ENCODE results near the gene HECW1. TPM values are rescaled to one million over a fixed set of nuclear protein-coding genes. Genes with fewer than 3 reads are reported as not detected.
A peak's percentile ranks its signal among the peaks of the same experiment; 100 is the strongest.
"Not testable (repeated sequence)": the region's sequence is repeated elsewhere in the genome, so short reads cannot be mapped to it uniquely, and the experiment has no call there.

Gene HECW1
- not detected for total RNA-seq

DNA sequence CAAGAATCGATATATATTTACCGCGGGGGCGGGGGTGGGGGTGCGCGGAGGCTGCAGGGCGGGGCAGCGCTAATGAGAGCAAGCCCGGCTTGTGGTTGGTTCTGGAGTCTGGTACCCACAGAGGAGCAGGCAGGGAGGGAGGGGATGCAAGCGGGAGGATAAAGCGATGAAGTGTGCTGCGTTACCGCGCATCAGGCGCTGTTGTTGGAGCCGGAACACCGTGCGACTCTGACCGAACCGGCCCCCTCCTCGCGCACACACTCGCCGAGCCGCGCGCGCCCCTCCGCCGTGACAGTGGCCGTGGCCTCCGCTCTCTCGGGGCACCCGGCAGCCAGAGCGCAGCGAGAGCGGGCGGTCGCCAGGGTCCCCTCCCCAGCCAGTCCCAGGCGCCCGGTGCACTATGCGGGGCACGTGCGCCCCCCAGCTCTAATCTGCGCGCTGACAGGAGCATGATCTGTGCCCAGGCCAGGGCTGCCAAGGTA, at the start of gene HECW1:
TSS of gene HECW1 (plus strand) at position 189 of the 482 bp plus-strand sequence. CDS start 131,259 bp downstream, outside the sequence.
- H3K9me3 Mint-ChIP-seq = no peaks in the 10 kb centered on the region
- H3K27me3 Mint-ChIP-seq = peaks cover 70% of the 10 kb centered on the region
- H3K4me1 Mint-ChIP-seq = peaks cover 3% of the 10 kb centered on the region
- no peak within 1 kb of the TSS for H3K4me3 Mint-ChIP-seq
- CTCF ChIA-PET = no interaction called here
- H3K27ac Mint-ChIP-seq = no peak within 1 kb of the TSS
- POLR2A ChIA-PET = no interaction called here
- DNase-seq = no peak
- H3K36me3 Mint-ChIP-seq (ENCODE audit: low read depth) = no peaks in the 10 kb centered on the region

DNA sequence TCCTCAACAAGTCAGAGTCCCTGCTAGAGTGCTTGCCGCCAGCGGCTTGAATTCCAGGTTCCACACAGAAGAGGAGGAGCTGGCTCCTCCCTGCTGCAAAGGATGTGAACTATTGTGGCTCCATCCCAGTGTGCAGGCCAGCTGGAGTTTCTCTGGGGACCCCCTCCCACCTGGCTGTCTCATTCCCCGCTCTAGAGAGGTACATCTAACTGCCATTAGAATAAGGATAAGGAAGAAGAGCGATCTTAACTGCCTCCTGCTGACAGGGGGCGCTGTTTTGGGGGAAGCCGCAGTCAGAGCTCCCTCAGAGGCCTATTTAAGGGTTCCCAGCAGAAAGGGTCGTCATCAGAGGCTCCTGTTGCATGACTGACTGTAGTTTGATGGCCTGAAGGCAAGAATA, 40.8 kb upstream of the HECW1 start:
- ChIA-PET POLR2A (no interaction called here), CTCF (no interaction called here)
- H3K27ac Mint-ChIP-seq = no peak overlapping the region
- H3K27me3 Mint-ChIP-seq = no peaks in the 10 kb centered on the region
- no peak for DNase-seq
- no peaks in the 10 kb centered on the region for H3K36me3 Mint-ChIP-seq (ENCODE audit: low read depth)
- H3K4me1 Mint-ChIP-seq = no peaks in the 10 kb centered on the region
- H3K9me3 Mint-ChIP-seq = no peaks in the 10 kb centered on the region
- H3K4me3 Mint-ChIP-seq = no peak overlapping the region

DNA sequence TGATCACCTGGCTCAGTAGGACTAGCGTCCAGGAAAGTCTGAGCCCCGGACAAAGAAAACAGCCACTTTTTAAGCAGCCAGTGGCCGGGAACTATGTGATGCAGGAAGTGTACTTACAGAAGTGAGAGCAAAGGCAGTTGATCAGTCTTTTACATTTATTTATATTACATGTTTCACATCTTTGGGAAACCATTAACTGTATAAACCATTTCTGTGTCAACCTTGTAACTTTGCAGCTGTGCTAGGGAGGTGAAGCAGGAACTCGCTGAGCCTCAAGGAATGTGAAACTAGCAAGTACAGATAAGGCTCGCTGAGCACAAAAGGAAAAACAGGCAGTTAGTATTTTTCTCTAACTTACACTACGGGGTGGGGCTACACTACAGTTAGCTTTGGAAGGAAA, 39.9 kb upstream of the HECW1 start:
- Mint-ChIP-seq H3K9me3 (no peaks in the 10 kb centered on the region), H3K4me1 (no peaks in the 10 kb centered on the region), H3K27ac (no peak overlapping the region), H3K4me3 (no peak overlapping the region), H3K27me3 (no peaks in the 10 kb centered on the region), H3K36me3 (ENCODE audit: low read depth) (no peaks in the 10 kb centered on the region)
- DNase-seq = no peak
- POLR2A ChIA-PET = no interaction called here
- CTCF ChIA-PET = no interaction called here

DNA sequence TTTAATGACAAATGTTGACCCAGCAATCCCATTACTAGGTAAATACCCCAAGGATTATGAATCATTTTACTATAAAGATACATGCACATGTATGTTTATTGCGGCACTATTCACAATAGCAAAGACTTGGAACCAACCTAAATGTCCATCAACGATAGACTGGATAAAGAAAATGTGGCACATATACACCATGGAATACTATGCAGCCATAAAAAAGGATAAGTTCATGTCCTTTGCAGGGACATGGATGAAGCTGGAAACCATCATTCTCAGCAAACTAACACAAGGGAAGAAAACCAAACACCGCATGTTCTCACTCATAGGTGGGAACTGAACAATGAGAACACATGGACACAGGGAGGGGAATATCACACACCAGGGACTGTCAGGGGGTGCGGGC, 38.6 kb upstream of the HECW1 start:
- H3K27ac Mint-ChIP-seq; H3K36me3 Mint-ChIP-seq (ENCODE audit: low read depth); H3K27me3 Mint-ChIP-seq; CTCF ChIA-PET; H3K4me3 Mint-ChIP-seq; DNase-seq; H3K4me1 Mint-ChIP-seq; H3K9me3 Mint-ChIP-seq; POLR2A ChIA-PET: not testable (repeated sequence)

DNA sequence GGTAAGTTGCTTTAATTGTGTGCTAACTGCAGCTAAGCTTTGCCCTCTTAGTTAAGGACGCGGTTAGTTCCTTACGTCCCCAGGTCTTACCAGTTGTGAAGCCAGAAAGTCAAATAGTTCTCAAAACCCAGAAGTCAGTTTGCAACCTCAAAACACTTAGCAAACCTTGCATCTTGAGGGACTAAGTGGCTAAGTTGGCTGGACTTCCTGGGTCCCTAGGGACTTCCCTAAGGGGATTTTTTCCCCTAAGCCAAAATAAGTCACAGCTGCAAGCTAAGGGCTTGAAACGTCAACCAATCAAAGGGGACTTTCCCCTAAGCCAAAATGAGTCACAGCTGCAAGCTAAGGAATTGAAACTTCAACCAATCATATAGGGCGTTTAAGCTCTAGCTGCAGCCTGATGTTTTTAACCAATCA, 36.2 kb upstream of the HECW1 start:
- POLR2A ChIA-PET = no interaction called here
- H3K27ac Mint-ChIP-seq = no peak overlapping the region
- peak; percentile 16 for DNase-seq
- no peaks in the 10 kb centered on the region for H3K9me3 Mint-ChIP-seq
- H3K4me1 Mint-ChIP-seq = no peaks in the 10 kb centered on the region
- CTCF ChIA-PET = no interaction called here
- H3K4me3 Mint-ChIP-seq = no peak overlapping the region
- peaks cover 5% of the 10 kb centered on the region for H3K27me3 Mint-ChIP-seq
- no peaks in the 10 kb centered on the region for H3K36me3 Mint-ChIP-seq (ENCODE audit: low read depth)

DNA sequence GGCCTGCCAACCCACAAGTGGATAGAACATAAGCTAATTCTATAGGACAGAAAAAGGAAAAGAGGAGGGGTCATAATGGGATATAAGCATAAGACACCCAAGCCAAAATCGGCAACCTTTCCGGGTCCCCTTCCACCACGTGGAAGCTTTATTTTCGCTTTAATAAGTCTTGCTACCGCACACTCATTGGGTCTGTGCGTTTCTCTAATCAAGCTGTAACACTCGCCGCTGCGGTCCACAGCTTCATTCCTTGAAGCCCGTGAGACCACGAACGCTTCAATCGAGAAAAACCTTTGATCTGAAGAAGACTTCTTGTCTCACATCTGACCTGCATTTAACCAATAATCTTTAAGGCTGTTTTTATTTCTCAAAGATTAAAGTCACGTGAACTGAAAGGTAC, 35.8 kb upstream of the HECW1 start:
- H3K27ac Mint-ChIP-seq = no peak overlapping the region
- no peaks in the 10 kb centered on the region for H3K36me3 Mint-ChIP-seq (ENCODE audit: low read depth)
- H3K4me1 Mint-ChIP-seq = no peaks in the 10 kb centered on the region
- no peak for DNase-seq
- ChIA-PET POLR2A (no interaction called here), CTCF (interaction anchor here (0.7 kb wide), 1 partner anchor 626 kb away, joined by 3 read pairs; no protein-coding TSS in a partner anchor)
- no peak overlapping the region for H3K4me3 Mint-ChIP-seq
- no peaks in the 10 kb centered on the region for H3K9me3 Mint-ChIP-seq
- peaks cover 5% of the 10 kb centered on the region for H3K27me3 Mint-ChIP-seq

DNA sequence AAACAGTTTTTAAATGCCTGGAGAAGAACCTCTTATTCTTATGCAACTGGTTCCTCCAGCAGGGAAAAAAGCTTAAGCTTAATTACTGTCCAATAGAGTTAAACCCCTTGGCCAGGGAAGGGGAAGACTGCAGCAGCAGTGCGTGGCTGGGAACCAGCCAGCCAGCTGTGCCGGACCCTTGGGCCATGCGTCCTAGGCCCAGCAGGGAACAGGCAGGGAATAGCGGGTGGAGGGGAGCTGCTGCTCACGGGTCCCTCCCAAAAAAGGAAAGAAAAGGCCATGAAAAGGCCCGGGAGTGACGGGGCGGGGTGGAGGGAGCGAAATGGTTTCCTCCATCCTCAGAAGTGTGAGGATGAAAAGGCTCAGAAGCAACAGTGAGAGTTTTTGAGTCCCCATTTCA, 35.2 kb upstream of the HECW1 start:
- Mint-ChIP-seq H3K36me3 (ENCODE audit: low read depth) (no peaks in the 10 kb centered on the region), H3K27me3 (peaks cover 7% of the 10 kb centered on the region), H3K27ac (no peak overlapping the region), H3K9me3 (no peaks in the 10 kb centered on the region), H3K4me3 (no peak overlapping the region), H3K4me1 (no peaks in the 10 kb centered on the region)
- CTCF ChIA-PET = interaction anchor here (1.0 to 1.4 kb wide), 2 partner anchors 9 to 184 kb away, joined by 3 to 4 read pairs; no protein-coding TSS in a partner anchor
- DNase-seq = no peak
- POLR2A ChIA-PET = no interaction called here

DNA sequence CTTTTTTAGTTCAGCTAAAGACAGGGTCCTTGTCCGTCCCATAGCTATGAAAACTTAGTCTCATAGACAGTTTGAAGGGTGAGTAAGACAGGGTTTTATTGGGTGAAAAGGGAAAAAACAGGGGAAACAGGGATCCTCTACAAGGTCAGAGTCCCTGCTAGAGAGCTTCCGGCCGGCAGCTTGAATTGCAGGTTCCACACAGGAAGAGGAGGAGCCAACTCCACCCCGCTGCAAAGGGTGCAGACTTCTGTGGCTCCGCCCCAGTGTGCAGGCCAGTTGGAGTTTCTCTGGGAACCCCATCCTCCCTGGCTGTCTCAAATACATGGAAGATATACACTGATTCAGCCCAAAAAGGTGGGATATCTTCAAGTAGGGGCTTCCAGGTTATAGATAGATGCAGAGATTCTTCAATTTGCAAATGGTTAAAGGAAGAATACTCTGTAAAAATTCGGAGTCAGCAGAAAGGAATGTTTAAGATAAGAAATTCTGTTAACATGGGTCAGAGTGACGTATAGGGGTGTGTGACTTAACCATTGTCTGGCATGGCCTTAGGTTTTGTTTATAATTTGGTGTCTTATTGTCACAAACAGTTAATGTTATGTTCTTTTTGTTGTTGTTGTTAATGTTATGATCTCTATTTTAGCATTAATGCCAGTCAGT, 34.6 kb upstream of the HECW1 start:
- Mint-ChIP-seq H3K27ac (no peak overlapping the region), H3K9me3 (no peaks in the 10 kb centered on the region), H3K4me1 (no peaks in the 10 kb centered on the region), H3K4me3 (no peak overlapping the region), H3K27me3 (peaks cover 9% of the 10 kb centered on the region), H3K36me3 (ENCODE audit: low read depth) (no peaks in the 10 kb centered on the region)
- CTCF ChIA-PET = interaction anchor here (1.0 to 1.4 kb wide), 2 partner anchors 8 to 183 kb away, joined by 3 to 4 read pairs; no protein-coding TSS in a partner anchor
- DNase-seq = no peak
- POLR2A ChIA-PET = no interaction called here

DNA sequence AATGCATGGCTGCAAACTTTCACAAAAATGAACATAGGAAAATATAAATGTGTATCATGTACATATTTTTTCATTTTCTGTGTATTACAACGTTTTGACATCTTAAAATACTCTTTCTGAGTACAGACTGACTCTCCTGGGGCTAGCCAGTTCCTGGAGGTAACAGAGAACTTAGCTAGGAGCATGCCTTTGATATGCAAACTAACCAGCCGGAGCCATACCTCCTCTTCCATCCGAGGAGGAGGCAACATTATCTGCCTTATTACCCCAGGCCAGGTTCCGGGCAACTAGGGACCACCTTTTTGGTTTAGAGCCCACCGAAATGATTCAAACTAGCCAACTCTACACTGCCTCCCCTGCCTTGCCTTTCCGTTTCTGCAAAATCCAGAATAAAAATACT, 33.7 kb upstream of the HECW1 start:
- CTCF ChIA-PET = no interaction called here
- Mint-ChIP-seq H3K27me3 (peaks cover 12% of the 10 kb centered on the region), H3K27ac (no peak overlapping the region), H3K4me1 (no peaks in the 10 kb centered on the region), H3K4me3 (no peak overlapping the region), H3K36me3 (ENCODE audit: low read depth) (no peaks in the 10 kb centered on the region), H3K9me3 (no peaks in the 10 kb centered on the region)
- no peak for DNase-seq
- POLR2A ChIA-PET = no interaction called here

DNA sequence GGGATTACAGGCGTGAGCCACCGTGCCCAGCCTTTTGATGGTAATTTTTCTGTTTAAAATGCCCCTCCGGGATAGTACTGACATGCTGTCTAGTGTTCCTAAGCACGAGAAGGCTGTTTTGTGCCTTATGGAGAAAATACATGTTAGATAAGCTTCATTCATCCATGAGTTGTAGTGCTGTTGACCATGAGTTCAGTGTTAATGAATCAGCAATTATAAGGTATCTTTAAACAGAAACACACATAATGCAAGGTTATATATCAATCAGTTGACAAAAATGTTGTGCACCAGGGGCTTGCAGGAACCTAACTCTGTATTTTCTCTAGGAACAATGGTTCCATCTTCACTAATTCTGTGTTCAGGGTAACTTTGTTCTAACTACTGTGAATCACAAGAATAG, 30.8 kb upstream of the HECW1 start:
- Mint-ChIP-seq H3K27me3 (peaks cover 22% of the 10 kb centered on the region), H3K27ac (no peak overlapping the region), H3K9me3 (no peaks in the 10 kb centered on the region), H3K4me1 (no peaks in the 10 kb centered on the region), H3K36me3 (ENCODE audit: low read depth) (no peaks in the 10 kb centered on the region), H3K4me3 (no peak overlapping the region)
- ChIA-PET CTCF (no interaction called here), POLR2A (no interaction called here)
- DNase-seq = no peak

DNA sequence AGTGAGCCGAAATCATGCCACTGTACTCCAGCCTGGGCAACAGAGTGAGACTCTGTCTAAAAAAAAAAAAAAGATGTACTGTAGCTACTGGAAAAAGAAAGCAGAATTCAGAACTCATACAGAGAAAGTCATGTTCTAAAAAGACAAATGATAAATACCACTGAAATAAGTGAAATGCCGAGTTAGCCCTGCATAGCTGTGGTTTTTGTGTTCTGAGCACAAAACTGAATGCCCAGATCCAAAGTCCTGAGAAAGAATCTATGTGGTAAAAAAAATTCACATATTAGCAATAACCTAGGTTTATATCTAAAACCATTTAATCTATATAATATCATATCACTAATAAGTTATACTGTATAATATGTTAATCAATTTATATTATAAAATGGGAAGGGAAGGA, 29.3 kb upstream of the HECW1 start:
- ChIA-PET CTCF (no interaction called here), POLR2A (no interaction called here)
- H3K9me3 Mint-ChIP-seq = no peaks in the 10 kb centered on the region
- H3K4me3 Mint-ChIP-seq = no peak overlapping the region
- no peak overlapping the region for H3K27ac Mint-ChIP-seq
- no peaks in the 10 kb centered on the region for H3K4me1 Mint-ChIP-seq
- peaks cover 28% of the 10 kb centered on the region for H3K27me3 Mint-ChIP-seq
- no peak for DNase-seq
- H3K36me3 Mint-ChIP-seq (ENCODE audit: low read depth) = no peaks in the 10 kb centered on the region

DNA sequence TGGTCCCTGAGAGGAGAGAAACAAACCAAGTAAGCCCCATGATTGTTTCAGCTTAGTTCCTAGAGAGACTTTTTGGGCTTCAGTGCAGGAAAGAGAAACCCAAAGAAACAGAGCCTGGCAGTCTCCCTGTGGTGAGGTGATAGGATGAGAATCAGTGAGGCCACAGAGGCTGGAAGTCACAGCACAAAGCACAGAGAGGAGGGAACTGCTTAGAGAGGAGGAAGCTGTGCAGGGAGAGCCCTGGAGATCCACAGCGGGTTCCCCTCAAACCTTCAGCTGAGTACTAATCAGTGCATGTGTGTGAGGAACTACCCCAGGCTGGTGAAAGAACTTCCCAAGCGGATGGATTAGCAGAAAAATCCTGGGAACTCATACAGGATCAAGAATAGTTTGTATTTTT, 27.4 kb upstream of the HECW1 start:
- no peaks in the 10 kb centered on the region for H3K36me3 Mint-ChIP-seq (ENCODE audit: low read depth)
- no peaks in the 10 kb centered on the region for H3K4me1 Mint-ChIP-seq
- CTCF ChIA-PET = no interaction called here
- no peak overlapping the region for H3K27ac Mint-ChIP-seq
- H3K9me3 Mint-ChIP-seq = no peaks in the 10 kb centered on the region
- no peak for DNase-seq
- peaks cover 26% of the 10 kb centered on the region for H3K27me3 Mint-ChIP-seq
- H3K4me3 Mint-ChIP-seq = no peak overlapping the region
- POLR2A ChIA-PET = no interaction called here

DNA sequence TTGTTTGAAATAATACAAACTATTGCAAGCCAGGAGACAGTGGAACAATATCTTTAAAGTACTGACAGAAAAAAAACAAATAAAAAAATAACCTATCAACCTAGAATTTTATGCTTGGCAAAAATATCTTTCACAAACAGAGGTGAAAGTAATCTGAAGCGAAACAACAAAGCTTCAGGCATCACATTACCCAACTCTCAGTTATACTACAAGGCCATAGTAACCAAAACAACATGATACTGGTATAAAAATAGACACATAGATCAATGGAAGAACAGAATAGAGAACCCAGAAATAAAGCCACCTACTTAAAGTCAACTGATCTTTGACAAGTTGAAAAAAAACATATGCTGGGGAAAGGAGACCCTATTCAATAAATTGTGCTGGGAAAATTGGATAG, 26.5 kb upstream of the HECW1 start:
- CTCF ChIA-PET = interaction anchor here (1.2 kb wide), 1 partner anchor 8 kb away, joined by 4 read pairs; no protein-coding TSS in a partner anchor
- POLR2A ChIA-PET = no interaction called here
- Mint-ChIP-seq H3K4me1 (no peaks in the 10 kb centered on the region), H3K27me3 (peaks cover 25% of the 10 kb centered on the region), H3K9me3 (no peaks in the 10 kb centered on the region), H3K4me3 (no peak overlapping the region), H3K36me3 (ENCODE audit: low read depth) (no peaks in the 10 kb centered on the region), H3K27ac (no peak overlapping the region)
- DNase-seq = no peak

DNA sequence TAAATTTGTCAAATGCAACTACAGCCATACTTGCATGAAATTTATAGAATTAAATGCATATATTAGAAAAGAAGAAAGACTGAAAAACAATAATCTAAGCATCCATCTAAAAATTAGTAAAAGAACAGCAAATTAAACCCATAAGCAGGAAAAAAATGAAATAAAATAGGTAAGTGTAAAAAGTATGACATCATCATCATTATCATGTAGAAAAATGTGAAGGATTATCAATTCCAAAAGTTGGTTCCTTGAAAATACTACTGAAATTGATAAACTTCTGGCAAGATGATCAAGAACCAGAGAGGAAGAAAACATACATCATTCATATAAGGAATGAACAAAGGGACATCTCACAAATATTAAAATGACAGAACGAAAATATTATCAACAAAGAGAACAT, 19.6 kb upstream of the HECW1 start:
- H3K4me3 Mint-ChIP-seq = no peak overlapping the region
- H3K9me3 Mint-ChIP-seq = no peaks in the 10 kb centered on the region
- H3K36me3 Mint-ChIP-seq (ENCODE audit: low read depth) = no peaks in the 10 kb centered on the region
- DNase-seq = no peak
- no peaks in the 10 kb centered on the region for H3K4me1 Mint-ChIP-seq
- no peak overlapping the region for H3K27ac Mint-ChIP-seq
- H3K27me3 Mint-ChIP-seq = peaks cover 13% of the 10 kb centered on the region
- CTCF ChIA-PET = interaction anchor here (0.5 kb wide), 1 partner anchor 977 kb away, joined by 3 read pairs; no protein-coding TSS in a partner anchor
- POLR2A ChIA-PET = no interaction called here

All from activated CD4-positive, alpha-beta memory T cell treated with anti-CD3 and anti-CD28 coated beads, Interleukin-2, amount 10 ng/mL, durations not matched to agents 7 days and 5 days (primary cell).